Retina (tissue), 1 donor: ENCODE data around the gene BCL11A.

Source experiments
- DNase-seq: peaks from one replicate; pipeline ENCODE4 v3.0.0-alpha.2; 2016

BCL11A gene

DNA sequence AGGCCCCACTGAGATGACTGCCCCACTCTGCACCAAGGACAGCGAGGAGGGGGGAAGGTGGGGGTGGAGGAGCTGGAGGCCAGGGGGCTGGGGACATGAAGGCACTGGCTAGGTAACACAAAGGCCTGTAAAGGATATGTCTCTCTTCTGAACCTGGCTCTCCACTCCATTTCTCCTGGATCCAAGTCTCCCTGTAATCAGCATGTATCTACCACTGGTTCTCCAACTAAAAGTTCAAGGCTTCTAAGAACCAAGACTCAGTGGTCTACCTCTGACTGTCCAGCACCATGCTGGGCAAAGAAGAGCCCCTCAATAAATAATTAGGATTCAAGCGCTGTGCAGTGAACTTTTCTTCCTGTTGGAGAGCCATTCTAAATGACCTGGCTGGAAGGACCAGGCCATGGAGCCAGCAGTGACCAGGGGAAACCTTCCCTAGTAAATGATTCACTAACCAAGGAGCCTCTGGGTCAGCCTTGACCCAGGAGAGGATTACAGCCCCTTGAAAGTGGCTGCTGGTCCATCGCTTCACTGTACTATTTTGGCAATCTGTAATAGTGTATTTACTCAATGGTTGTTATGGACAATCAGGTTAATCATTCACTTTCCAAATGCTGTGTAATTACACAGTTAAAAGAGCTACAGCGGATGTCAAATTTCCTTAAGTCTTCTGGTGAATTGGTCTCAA lies 73.2 kb downstream of the BCL11A start:
- DNase-seq = no peak

DNA sequence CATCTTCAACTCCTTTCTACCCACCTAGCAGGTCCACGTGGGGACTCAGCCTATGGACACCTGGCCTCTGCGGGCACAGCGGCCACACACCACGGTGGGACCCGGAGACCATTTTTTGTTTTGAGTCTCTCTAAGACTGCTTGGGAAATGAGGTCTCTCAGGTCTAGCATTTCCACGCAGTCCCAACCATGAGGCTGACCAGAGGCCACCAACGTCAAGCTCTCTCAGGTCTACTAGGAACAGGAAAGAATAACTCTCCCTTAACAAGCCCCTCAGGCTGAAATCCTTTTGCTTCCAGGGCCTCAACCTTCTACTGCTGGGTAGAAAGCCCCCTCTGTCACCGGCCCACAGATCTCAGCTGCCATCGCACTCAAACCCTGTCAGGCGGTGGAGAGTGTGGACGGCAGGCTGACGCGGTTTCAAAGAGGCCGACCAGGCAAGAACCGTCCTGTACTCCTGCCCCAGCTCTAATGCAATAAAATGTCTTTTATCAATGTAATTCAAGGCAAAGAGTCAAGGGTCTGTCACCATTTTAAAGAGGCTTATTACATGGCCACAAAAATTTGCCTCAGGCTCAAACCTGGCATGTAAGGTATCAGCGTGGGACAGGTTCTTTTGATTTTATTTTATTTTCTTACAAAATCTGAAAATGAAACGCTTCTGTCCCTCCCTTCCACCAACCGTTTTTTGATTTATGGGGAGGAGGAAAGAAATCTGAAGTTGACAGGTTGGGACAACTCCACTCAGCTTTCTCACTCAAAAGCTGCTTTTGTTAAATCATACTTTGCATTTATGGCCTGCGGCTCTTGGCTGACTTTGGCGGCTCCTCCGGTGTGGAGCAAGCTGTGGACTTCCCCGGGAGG lies 74.0 kb downstream of the BCL11A start:
- DNase-seq = no peak

DNA sequence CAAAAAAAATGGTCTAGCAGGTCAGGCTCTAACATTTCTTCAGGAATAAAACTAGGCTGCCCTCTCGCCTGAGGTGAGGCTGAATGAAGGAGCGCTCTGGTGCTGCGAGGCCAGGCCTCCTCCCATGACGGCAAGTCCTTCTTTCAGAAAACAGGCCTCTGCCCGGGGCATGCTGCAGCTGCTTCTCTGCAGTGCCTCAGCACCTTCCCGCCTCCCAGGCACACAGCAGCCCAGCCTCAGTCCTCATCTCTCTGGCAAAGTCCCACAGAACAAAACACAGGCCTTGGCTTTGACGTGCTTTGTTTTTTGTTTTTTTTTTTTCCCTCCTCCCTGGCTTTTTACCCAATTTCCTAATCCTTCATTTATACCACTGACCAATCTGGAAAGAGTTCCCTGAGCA lies 74.8 kb downstream of the BCL11A start:
- DNase-seq = no peak

DNA sequence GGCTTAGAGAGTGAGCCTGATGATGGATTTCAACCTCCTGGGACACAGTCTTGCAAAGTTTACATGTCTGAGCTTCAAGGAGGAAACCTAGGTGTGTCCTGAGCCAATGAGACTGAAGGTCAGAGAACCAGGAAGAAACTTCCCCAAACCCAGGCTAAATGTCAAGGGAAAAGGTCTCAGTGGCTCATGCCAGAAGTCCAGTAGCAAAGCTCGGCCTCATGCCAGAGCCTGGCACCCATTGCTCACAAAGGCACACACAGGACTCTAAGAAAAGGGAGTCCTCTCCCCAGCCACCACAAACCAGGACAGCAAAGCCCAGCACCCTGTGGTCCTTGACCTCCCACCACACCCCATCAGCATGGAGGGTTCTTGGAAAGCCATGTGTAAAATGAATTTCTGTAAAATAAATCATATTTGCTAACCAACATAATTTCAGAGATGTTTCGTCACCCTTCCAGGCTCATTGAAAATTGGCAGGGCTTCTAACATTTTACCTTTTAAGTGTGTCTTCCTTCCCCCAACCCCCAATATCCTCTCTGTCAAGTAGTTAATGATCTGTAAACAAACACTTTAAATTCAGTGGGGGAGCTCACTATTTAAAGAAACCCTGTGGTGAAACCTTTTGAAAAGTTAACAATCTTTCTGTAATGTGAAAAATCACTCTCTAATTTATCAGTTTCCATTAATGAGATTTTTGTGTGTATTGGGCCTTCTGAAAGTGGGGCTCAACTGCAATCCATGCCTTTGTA lies 77.1 kb downstream of the BCL11A start:
- no peak for DNase-seq

DNA sequence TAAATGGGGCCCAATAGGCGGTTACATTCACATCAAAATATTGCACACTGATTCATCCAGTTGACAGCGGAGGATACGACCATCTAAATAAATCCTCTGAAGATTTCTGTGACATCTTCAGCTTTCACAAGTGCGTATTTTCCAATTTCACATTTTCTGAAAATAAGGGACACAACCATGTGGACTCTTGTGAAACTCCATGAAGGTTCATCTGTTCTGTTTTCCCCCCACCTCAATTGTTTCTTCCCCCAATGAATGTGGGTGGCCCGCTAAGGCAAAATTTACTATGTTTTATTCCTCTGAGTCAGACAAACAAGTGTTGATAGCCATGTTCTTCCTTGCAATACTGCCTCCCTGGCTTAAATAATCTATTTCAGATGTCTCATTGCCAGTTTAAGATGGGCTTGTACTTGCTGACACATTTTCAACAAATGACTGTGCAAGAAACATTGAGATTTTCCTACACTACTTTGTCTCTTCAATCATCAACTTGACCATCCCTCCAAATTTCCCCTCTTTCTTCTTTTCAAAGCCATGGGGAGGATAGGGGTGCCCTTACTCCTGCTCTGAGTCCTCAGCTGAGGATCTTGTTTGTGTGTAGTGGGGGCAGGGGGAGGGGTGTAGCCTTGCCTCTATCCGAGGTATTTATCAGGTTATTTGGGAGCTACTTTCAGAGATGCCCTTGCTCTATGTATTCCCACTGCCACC lies 78.2 kb downstream of the BCL11A start:
- DNase-seq = no peak

DNA sequence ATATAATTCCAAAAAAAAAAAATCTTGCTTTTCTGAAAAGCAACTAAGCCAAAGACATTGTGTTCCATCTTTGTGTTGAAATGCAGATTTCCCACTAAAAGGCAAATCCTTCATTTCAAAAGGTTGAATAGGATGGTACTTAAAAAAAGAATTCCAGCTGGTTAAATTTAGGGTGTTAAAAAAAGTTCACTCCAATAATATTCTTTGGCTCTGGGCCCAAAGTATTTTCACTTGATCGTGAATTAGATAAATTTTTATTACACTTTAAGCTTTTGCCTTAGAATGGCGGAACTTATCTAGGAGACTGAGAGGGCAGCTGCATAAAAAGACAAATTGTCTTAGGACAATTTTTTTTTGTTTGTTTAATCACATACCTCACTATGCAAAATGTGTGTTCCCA lies 79.2 kb downstream of the BCL11A start:
- no peak for DNase-seq

DNA sequence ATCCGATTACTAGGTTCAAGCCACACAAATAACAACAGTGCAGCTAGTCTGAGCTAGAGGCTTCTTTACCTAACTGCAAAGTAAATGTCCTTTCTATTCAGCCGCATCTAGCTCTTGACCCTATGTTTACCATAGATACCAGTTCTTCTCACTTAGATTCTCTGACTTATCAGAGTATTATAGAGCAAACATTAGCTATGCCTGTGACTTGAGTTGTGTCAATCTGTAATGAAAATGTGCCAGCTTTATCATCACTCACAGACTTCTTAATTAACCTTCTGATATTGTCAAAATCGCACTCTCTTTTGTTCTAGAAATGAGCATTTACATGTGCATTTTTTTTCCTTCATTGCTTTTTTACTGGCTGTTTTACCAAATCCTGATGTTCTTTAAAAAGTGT lies 79.9 kb downstream of the BCL11A start:
- no peak for DNase-seq

DNA sequence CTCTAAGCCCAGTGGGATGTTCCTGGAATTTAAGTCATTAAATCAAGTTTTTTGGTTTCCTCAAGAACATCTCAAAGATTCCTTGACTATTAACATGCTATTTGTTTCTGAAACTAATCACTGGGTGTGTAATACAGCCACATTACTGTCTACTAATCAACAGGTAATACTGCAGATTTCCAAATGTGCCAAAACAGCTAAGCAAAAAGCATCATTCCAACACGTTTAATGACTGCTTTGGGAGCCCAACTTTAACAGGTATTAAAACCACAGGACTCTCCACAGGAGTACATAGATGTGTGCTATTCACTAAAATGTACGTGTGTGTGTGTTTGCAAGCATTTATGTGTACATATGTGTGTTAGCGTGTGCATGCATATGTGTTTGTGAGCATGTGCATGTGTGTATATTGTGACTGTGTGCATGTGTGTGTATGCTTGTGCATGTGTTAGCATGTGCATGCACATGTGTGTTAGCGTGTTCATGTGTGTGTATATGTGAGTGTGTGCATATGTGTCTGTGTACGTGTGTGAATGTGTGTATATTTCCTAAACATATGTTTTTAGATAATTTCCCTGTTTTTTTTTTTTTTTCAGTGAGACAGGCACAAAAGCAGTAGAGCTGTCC lies 80.7 kb downstream of the BCL11A start:
- DNase-seq = no peak

DNA sequence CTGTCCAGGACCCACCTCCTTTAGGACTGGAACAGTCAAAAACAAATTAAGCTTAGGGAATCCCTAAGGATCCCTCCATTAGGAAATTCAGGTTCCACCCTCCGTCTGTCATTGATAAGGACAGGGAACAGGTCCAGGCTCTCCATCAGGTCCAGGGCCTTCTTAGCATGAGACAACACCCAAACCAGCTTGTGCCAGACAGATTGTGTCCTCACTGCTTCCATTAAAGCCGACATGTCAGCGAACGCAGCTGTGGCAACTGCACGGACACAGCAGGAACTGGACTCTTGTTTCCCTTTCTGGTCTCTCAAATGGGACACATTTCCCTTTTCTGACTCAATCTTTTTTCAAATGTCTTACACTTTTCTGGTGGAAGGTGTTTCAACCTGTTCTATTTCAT lies 81.4 kb downstream of the BCL11A start:
- no peak for DNase-seq

DNA sequence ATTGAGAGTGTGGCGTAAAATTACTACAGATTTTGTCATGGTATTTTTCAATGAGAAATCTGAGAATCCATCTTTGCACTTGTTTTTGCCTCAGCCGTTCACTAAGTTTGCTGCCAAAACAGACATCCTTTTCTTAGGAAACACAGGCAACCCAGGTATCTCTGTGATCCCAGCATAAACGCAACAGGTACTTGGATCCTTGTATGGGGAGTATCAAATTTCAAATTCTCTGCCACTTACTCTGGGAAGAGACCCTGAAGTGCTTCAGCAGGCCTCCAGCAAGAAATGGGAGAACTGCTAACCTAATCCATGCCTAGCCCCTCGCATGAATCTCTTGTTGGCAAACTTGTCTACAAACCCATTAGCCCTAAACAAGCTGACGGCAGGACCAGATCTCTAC lies 83.1 kb downstream of the BCL11A start:
- no peak for DNase-seq

DNA sequence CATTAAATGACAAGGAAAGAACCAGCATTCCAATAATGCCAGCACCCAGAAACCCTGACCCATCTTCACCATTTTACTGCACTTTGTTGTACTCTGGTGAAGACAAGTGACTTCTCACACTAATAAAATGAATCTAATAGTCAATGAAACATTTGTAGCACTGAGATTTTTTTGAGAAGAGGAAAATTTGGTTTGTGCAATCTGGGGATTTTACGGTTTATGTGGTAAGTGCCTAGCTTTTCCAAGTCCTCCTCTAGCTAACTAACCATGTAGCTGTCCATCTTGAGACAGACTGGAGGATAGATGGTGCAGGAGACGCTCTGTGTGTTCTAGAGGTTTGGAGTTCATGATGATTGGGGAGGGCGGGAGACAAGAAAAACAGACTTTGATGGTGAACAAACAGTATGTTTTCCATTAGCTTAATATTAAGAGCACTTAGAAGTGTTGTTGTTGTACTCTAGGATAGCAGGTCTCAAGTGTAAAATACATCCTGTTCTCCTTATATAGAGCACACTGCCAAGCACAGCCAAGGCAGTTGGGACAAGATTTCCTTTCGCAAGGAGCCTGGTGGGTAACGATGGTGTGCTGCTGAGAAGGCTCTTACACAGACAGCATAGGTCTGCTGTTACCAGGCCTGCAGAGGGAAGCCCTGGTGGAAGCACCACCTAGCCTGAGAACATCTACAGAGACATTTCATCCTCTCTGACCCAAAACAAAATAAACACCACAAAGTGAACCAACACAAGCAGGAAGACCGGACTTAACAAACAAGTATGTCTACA lies 83.7 kb downstream of the BCL11A start:
- DNase-seq = no peak

DNA sequence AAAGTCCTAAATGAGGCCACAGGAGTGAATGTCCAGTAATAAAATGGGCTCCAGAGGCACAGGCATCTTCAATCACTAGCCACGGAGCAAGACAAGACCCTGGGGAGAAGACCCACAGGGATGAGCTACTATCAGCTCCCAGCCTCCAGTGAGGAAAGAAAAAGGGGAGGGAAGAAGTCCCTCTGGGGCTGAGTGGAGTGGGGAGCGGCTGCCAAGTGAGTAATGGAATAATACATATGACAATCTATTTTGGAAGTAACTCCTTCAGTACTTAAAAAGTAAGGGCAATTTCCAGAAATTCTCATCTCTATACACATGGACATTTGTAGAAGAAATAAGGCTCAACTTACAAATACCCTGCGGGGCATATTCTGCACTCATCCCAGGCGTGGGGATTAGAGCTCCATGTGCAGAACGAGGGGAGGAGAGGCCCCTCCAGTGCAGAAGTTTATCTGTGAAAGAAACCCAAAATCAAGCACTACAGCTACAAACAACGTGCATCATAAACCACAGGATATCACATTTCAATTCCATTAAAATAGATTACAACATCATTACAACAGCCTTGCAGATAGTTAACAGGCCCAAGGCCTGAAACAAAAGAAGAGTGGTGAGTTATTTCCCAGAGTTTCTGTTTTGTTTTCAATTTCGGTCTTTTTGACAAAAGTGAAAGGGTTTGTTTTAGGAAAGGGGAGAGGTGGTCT lies 84.9 kb downstream of the BCL11A start:
- no peak for DNase-seq

DNA sequence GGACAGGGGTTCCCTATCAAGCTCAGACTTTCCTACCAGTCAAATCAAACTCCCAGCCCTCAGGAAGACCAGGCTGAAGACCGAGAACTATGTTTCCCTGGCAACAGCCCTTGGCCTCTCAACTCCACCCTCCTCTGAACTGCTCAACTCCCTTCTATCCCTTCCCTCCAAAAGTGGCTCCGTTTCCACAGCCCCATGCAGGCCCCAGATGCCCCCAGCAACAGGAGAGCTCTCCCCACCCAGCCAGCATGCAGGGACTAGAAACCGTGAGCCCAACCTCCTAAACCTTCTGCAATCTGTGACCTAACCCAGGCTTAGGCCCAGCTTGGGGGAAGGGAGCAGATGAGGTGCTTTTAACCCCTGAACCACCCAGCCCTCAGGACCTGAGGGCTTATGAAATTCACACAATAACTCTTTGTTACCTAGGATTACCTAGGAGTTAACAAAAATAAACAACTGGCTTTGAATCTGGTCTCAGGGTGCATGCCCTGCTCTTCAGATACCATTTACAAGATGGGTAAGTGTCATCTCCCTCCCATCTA lies 87.2 kb downstream of the BCL11A start:
- DNase-seq = no peak

DNA sequence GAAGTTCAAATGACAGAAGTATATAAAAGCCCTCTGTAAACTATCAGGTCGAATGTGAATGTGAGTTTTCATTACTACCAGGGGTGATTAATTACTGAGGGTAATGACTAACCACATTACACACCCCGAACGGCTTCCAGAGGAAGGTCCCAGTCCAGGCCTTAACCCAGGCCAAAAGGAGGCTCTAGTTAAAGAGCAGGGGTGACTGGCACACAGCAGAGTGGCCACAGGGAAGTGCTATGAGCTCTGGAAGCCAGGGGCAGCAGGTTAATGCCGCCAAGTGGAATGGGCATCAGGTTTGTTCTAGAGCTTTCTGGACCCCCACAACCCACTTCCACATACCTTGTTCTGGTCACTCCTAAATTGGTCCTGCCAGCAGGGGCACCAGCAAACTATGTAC lies 87.7 kb downstream of the BCL11A start:
- DNase-seq = no peak

DNA sequence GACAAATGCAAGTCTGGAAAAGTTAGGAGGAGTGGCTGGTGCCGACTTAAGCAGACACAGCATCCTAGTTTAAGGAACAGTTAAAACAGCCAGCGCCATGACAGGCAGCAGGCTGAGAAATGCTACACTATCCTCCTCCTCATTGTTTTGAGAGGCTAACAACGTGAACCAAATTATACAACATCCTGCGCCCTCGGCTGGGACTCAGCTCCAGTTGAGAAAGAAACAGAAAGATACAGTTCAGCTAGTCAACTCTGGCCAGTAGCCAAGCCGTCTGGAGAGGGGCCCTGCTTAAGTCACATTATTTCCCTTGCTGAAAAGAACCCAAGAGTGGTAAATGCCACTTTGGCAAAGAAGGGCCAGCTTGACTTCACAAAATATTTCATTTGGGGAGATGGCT lies 90.2 kb downstream of the BCL11A start:
- no peak for DNase-seq

DNA sequence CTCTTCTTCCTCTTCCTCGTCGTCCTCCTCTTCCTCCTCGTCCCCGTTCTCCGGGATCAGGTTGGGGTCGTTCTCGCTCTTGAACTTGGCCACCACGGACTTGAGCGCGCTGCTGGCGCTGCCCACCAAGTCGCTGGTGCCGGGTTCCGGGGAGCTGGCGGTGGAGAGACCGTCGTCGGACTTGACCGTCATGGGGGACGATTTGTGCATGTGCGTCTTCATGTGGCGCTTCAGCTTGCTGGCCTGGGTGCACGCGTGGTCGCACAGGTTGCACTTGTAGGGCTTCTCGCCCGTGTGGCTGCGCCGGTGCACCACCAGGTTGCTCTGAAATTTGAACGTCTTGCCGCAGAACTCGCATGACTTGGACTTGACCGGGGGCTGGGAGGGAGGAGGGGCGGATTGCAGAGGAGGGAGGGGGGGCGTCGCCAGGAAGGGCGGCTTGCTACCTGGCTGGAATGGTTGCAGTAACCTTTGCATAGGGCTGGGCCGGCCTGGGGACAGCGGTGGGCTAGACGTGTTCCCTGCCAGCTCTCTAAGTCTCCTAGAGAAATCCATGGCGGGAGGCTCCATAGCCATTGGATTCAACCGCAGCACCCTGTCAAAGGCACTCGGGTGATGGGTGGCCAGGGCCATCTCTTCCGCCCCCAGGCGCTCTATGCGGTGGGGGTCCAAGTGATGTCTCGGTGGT lies 91.9 kb downstream of the BCL11A start:
- no peak for DNase-seq

DNA sequence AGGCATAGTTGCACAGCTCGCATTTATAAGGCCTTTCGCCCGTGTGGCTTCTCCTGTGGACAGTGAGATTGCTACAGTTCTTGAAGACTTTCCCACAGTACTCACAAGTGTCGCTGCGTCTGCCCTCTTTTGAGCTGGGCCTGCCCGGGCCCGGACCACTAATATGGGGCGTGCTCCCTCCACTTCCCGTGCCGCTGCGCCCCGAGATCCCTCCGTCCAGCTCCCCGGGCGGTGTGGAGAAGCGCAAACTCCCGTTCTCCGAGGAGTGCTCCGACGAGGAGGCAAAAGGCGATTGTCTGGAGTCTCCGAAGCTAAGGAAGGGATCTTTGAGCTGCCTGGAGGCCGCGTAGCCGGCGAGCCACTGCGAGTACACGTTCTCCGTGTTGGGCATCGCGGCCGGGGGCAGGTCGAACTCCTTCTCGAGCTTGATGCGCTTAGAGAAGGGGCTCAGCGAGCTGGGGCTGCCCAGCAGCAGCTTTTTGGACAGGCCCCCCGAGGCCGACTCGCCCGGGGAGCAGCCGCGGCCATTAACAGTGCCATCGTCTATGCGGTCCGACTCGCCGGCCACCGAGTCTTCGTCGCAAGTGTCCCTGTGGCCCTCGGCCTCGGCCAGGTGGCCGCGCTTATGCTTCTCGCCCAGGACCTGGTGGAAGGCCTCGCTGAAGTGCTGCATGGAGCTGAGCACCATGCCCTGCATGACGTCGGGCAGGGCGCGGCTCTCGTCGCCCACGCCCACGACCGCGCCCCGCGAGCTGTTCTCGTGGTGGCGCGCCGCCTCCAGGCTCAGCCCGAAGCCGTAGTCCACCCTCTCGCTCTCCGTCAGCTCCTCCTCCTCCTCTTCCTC lies 92.7 kb downstream of the BCL11A start:
- DNase-seq = no peak

DNA sequence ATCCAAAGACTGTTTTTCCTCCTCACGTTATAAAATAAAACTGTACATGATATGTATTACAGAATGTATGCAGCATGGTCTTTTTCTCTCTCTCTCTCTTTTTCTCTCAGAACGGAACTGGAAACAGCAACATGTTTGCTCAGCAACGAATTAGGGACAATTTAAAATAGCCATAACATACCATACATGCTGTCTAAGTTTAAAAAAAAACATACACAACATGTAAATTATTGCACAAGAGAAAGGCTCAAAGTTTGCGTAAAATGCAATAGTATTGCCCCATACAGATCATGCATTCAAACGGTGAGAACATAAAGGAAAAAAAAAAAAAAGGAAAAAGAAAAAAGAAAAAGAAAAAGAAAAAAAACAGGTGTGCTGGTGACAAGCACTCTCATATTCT lies 93.6 kb downstream of the BCL11A start:
- no peak for DNase-seq

DNA sequence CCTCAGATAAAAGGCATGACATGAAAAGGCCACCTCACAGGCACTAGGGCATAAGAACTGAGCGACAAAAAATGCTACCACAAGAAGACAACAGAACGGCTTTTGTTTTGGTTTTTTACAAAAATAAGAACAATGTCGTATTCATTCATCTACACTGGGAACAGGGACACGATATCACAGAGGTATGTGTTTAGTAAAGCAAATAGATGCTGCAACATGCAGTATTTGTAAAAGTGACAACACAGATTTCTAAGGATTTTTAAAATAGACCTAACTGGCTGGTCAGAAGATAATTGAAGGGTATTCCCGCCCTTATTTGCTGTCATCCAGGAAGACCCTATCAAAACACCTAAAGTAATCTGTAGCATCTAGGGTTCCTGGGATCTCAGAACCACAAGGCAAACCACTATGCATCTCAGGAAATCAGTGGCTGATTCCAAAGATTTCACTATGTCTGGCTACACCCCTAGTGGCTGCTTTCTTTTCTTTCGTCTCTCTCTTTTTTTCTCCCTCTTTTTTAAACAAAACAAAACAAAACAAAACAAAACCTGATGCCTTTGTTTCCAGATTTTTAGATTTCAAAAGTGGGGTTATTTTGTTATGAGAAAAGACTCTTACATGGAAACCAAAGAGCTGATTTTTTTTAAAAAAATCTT lies 97.2 kb downstream of the BCL11A start:
- no peak for DNase-seq
